22Rv1 (cell line): ENCODE data around the gene KIDINS220.
A peak's percentile ranks its signal among the peaks of the same experiment; 100 is the strongest.

Source experiments
- H3K27ac ChIP-seq: fragments of 450-650 bp; 2 replicates; pipeline ENCODE4 v1.5.1; 2017
- ZFX ChIP-seq: fragments of 450-650 bp; IDR thresholded peaks from 2 replicates; pipeline ENCODE4 v1.6.1; 2017; ENCODE audit warnings: antibody characterized with exemption, borderline replicate concordance
- TF ChIP-seq, protein P1 (sequence below): fragments of 450-650 bp; IDR thresholded peaks from 2 replicates; pipeline ENCODE4 v1.5.1; 2017; ENCODE audit warnings: mild to moderate bottlenecking

The KIDINS220 gene

DNA sequence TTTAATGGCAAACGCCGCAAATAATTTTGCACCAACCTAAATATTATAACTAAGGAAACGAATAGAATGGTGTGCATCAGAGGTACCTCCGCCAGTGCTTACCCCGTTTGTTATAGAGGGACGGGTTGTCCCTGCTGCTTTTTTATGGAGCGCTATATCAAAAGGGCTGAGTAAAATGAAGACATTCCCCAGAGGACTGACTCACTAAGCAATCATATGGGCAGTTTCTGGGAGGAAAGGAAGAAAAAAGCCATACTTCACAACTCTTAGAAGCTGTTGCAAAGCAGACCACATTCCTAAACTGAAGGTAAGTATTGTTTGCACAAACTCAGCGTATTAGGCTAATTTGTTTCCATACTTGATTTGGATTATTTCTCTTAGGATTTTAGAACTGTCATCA lies 142.7 kb downstream of the KIDINS220 start:
- no peak for TF ChIP-seq ZFX
- TF ChIP-seq, protein P1, sequence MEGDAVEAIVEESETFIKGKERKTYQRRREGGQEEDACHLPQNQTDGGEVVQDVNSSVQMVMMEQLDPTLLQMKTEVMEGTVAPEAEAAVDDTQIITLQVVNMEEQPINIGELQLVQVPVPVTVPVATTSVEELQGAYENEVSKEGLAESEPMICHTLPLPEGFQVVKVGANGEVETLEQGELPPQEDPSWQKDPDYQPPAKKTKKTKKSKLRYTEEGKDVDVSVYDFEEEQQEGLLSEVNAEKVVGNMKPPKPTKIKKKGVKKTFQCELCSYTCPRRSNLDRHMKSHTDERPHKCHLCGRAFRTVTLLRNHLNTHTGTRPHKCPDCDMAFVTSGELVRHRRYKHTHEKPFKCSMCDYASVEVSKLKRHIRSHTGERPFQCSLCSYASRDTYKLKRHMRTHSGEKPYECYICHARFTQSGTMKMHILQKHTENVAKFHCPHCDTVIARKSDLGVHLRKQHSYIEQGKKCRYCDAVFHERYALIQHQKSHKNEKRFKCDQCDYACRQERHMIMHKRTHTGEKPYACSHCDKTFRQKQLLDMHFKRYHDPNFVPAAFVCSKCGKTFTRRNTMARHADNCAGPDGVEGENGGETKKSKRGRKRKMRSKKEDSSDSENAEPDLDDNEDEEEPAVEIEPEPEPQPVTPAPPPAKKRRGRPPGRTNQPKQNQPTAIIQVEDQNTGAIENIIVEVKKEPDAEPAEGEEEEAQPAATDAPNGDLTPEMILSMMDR = no peak
- H3K27ac ChIP-seq = no peak overlapping the region

DNA sequence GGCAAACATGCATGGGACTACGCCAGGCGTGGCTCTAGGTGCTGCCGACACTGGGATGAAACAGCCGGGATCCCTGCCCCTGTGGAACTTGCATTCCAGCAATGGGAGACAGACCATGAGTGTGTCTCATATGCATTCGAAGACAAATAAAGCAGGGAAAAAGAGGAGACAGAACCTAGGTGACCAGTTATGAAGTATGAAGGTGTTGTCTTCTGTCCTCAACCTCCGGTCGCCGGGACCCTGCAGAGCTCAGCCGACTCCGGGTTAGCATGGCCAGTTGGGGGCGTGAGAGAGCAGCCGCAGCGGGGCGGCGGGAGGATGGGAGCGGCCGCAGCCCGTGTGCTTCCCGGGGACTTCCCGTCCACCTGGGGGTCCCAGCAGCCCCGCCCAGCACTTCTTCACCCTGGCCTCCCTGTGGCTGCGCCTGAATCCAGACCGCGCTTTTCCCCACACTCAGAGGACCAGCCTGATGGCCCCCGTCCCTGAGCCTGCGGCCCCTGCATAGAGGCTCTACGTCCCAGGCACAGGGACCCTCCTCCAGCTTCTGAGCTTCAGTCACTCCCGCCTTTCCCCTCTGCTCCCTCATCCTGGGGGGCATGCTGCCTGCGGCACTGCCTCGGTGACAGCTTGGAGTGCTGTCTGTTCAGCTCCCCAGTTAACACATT lies 144.1 kb downstream of the KIDINS220 start:
- no peak overlapping the region for H3K27ac ChIP-seq
- TF ChIP-seq ZFX = no peak
- TF ChIP-seq, protein P1 = peak; percentile 98

DNA sequence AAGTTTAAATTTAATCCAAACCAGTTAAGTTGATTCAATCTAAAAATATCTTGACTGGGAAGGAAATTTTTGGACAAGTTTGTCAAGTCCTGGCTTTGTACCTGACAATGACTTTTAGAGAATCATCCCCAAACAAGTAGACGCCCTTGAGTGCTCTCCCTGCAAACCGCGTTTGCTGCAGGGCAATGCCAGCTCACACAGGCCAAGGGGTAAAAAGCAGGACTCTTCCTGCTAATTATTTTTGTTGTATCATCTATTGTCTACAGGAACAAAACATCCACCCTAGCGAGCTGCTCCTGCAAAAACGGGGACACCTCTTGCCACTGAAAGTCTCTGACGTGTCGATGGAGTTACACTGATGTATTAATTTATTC lies 144.6 kb downstream of the KIDINS220 start:
- H3K27ac ChIP-seq = no peak overlapping the region
- TF ChIP-seq, protein P1 = no peak
- no peak for TF ChIP-seq ZFX

DNA sequence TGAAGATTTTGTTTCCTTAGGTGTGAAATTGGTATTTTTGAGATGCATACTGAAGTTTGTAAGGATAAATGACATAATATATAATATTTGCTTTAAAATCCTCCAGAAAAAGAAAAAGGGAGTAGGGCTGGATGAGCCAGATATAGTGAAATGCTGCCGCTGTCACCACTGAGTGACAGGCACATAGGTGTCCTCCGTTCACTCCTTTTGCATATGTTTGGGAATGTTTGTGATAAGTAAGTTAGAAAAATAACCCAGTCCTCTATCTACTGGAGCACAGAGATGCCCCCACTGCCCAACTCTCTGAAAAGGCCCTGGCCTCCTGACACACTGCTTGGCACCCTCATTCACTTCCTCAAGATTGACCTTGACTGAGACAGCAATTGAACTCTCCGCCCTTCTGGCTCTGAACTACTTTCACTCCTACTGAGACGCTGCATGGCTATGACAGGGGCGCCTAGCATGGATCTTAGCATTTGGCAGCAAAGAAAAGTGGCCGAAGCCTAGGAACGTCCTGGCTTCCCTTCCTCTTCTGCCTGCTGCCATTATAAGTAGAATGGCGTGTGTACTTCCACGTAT lies 145.5 kb downstream of the KIDINS220 start:
- TF ChIP-seq, protein P1 = no peak
- TF ChIP-seq ZFX = no peak
- H3K27ac ChIP-seq = no peak overlapping the region

DNA sequence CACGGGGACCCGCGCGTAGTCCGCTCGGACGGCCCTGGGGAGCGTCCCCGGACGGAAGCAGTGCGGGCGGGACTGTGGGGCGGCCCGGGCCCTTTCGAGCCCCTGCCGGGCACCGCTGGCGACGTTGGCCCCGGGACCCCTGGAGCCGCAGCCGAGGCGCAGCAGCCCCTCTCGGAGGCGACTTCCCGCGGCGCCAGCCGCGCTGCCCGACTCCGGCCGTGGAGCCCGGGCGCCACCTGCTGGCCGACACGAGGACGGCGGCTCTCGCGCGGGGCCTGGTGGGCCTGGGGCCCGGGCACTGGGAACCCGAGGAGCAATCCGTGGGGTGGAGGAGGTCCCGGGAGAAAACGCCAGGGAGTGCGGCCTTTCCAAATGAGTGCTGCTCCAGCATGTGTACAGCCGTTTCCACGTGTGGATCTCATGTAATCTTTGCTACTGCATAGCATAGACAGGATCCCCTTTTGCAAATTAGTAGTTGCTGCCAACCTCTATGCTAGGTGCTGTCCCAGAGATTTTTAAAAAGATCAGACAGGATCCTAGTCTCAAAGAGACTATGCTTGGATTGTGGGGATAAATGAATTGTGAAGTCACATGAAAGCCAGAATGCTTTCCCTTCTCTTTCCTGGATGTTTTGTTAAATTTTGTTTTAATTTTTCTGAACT lies 151.6 kb downstream of the KIDINS220 start:
- peak overlapping the region; percentile 100 for H3K27ac ChIP-seq
- TF ChIP-seq, protein P1 = peak; percentile 98
- TF ChIP-seq ZFX = no peak

DNA sequence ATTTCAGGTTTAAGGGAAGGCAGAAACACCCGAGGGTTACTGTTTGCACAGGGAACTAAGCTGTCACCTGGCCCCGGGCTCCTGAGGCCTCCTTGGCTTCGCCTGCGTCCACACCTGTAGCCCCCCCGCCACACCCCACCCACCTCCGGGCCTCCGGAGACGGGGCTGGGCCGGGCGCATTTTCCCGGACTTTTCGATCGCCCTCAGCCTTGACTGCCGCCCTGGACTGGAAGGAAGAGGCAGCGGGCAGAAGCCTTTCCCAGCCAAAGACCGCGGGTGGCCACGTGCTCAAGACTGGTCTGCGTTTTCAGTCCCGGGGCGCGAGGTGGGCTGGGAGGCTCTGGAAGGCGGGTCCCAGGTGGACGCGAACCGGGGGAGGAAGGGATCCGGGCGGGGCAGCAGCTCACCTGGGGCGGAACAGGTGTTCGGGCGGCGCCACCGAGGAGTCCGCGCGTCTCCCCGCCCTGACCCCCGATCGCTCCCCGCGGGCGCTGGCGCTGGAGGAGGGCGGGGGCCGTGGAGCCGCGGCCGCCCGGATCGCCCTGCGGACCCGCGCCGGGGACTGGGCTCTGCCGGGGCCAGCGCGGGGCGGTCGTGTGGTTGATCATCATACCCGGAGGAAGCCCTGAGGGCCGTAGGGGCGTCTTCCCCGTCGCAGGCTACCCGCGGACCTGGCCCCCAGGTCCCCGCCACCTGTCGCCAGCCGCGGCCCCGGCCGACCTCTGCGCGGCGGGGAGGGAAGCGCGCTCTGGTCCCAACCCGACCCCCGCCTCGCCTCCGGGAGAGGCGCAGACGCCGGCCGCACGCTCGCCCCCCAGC lies 152.3 kb downstream of the KIDINS220 start:
- TF ChIP-seq ZFX = no peak
- TF ChIP-seq, protein P1 = no peak
- peak overlapping the region; percentile 100 for H3K27ac ChIP-seq
